GM12873 (cell line): ENCODE measurements around the gene CHAT.

Experiments
- CTCF ChIP-seq: IDR thresholded peaks from 2 replicates; pipeline ENCODE4 v1.5.1; 2012; ENCODE audit warnings: low read depth, mild to moderate bottlenecking, moderate library complexity, low read length, control low read depth; ENCODE audit not compliant: insufficient read depth; ENCODE audit errors: missing control alignments

Gene CHAT

GRCh38 chr10:49613165-49613881, 514 bp upstream of the CHAT start:
- TF ChIP-seq CTCF, result no peak

- no peak for TF ChIP-seq CTCF
These were observed 683 bp downstream of the CHAT start for GRCh38 chr10:49614242-49615198.

- TF ChIP-seq CTCF, result no peak
These were observed 1.4 kb downstream of the CHAT start for GRCh38 chr10:49615213-49615612.

GRCh38 chr10:49615721-49616120, 1.9 kb downstream of the CHAT start:
- no peak for TF ChIP-seq CTCF

GRCh38 chr10:49616421-49617101, 2.7 kb downstream of the CHAT start:
- TF ChIP-seq CTCF, result peak; percentile 9

- no peak for TF ChIP-seq CTCF
These were observed 3.5 kb downstream of the CHAT start for GRCh38 chr10:49617121-49618020.
